GM18873 (cell line): ENCODE results near the gene KSR1.
"Not testable (repeated sequence)": the region's sequence is repeated elsewhere in the genome, so short reads cannot be mapped to it uniquely, and the experiment has no call there.

Source experiments
- ATAC-seq: cut with Tn5 transposase; IDR thresholded peaks from one replicate; pipeline ENCODE4 v1.9.1; 2021; ENCODE audit warnings: mild to moderate bottlenecking, moderate library complexity, moderate number of reproducible peaks; ENCODE audit not compliant: unreplicated experiment, low FRiP score

The KSR1 gene

GRCh38 chr17:27455914-27456680, at the start of gene KSR1:
Gene KSR1 (plus strand): TSS chr17:27456448. CDS start chr17:27456644, 196 bp downstream.
- peak; percentile 59 for ATAC-seq

DNA sequence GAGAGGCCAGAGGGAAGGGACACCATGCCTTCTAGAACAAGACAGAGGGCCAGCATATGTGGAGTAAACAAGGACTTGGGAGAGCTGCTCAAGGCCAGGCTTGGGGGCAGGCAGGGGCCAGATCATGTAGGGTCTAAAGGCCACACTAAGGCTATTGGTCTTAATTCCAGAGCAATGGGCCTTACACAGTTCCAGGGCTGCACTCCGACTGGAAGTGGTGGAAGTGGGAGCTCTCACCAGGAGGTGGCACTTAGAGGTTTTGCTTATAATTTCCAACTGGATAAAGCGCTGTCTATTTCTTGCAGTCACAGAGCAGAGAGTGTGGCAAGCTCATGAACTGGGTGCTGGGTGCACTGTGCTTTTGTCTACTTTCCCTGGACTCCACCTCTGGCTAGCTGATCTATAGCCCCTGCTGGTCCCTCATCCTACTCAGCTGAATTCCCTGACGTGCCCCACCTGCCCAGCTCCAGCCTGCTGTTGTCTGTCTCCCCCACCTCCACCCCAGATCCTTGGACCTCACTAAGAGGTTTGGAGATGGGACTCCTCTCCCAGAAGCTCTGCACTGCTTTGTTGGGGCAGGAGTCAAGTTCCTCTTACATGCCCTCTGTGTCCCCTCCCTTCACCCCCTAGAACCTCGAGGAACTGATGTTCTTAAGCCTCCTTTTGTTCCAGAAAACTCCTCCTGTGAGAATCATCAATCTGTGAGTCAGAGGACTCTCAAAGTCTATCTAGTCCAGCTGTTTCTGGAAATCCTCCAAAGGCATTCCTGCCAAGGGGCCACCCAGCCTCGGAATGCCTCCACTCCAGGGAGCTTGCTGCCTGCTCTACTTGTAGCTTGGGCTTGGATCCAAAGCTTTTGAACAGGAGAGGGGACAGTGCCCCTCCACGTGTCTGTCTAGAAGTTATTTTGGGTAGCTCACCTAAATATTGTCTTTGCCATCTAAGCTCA, 48.1 kb upstream of the KSR1 start:
- no peak for ATAC-seq

GRCh38 chr17:27408891-27409290, 47.4 kb upstream of the KSR1 start:
- ATAC-seq = no peak

DNA sequence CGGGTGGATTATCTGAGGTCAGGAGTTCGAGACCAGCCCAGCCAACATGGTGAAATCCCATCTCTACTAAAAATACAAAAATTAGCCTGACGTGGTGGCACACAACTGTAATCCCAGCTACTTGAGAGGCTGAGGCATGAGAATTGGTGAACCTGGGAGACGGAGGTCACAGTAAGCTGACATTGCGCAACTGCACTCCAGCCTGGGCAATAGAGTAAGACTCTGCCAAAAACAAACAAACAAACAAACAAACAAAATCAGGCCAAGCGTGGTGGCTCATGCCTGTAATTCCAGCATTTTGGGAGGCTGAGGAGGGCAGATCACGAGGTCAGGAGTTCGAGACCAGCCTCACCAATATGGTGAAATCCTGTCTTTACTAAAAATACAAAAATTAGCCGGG, 44.1 kb upstream of the KSR1 start:
- not testable (repeated sequence) for ATAC-seq

DNA sequence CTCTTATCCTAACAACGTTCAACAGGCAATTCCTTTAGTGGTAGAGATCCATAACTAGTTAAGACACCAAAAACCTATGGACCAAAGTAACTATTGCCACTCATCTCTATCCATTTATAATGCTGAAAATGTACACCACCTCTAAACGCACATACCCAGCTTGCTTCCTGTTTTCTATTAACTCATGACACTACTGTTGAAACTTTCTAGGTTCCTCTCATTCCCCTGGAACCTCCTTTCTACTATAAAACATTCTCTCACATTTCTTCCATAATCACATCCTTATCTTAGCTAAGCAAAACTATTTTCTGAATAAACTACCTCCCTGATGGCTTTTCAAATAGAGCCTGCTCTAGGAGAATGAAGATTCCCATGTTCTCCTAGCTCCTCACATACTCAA, 42.9 kb upstream of the KSR1 start:
- ATAC-seq = no peak

GRCh38 chr17:27413792-27414191, 42.5 kb upstream of the KSR1 start:
- no peak for ATAC-seq

DNA sequence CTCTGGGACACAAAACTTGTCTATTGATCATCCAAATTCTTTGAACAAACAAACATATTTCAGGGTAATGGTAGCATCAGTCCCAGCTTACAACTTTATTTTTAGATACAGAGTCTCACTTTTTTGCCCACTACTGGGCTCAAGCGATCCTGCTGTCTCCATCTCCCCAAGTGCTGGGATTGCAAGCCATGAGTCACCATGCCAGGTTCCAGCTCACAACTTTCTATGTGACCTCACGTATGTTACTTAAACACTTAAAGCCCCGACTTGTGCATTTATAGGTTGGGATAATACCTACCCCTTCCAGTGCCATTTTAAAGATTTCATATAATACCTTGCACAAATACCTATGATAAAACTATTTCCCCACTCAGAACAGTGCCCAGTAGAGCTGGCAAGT, 42.0 kb upstream of the KSR1 start:
- ATAC-seq = no peak

DNA sequence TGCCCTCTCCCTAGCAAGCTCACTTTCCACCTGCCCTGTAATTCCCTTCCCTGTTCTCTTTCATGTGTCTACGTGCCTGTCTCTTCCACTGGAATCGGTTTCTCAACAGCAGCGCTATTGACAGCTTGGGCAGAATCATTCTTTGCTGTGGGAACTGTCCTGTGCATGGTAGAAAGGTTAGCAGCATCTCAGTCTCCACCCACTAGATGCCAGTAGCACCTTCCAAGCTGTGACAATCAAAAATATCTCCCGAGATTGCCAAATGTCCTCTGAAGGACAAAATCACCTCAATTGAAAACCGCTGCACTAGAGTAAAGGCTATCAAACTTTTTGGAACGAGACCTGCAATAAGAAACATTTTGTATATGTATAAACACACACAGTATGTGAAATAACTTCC, 41.6 kb upstream of the KSR1 start:
- no peak for ATAC-seq

DNA sequence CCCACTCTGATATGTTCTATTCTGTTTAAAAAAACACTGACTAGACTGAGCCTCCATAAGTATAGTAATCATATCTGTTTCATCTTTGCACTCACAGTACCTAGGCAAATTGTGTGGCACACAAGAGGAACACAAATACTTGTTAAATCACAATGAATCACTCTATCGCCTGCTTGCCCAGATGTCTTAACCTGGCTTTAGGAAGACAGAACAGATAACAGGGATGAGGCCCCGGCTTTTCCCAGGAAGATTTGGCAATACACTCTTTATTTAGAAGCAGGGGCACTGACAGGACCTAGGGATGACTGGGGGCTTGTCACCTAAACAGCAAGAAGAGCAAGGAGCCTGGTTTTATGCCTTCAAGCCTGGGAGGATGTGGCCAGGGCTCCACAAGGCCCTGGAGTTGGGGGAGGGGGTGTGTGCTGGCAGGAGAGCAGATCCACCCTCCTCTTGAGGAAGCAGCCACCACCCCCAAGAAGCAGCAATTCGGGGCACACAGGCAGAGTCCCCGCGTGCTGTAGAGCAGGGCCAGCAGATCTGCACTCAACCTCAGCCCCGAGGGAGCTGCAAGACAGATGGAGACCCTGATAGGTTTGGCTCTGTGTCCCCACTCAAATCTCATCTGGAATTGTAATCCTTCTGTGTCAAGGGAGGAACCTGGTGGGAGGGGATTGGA, 41.0 kb upstream of the KSR1 start:
- ATAC-seq = no peak

- ATAC-seq = no peak
These were observed 38.5 kb upstream of the KSR1 start for GRCh38 chr17:27417596-27418365.

- ATAC-seq = no peak
These were observed 38.0 kb upstream of the KSR1 start for GRCh38 chr17:27418366-27418615.

GRCh38 chr17:27419156-27419555, 37.1 kb upstream of the KSR1 start:
- ATAC-seq = no peak

DNA sequence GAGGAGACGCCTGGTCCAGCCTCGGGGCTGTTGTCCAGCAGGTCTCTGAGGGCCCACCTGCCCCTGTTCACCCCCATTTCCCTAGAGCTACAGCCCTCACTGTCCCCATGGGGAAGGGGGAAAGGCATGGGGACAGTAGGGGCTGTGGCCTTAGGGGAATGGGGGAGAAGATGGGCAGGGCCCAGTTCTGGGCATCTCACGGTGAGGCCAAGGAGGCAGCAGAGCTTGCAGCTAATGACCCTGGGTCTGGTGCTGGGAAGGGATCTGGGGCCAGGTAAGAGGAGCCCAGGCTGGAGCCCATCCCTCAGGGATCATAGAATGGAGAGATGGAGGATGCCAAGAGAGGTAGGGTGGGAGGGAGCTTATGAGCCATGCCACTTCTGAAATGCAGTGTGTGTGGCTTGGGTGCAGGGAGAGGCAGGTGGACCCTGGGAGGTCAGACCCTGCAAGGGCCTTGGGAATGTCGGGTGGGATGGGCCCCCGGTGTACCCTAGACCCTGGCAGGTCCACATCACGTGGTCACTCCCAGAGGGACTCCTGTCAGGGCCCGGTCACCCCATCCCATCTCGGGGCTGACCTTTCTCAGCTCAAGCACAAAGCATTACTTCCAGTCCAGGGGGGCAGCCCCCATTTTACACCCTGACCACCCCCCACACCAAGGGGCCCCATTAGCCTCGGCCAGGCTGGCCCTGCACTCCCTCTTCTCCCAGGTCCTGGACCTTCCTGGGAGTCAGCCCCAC, 35.9 kb upstream of the KSR1 start:
- no peak for ATAC-seq

DNA sequence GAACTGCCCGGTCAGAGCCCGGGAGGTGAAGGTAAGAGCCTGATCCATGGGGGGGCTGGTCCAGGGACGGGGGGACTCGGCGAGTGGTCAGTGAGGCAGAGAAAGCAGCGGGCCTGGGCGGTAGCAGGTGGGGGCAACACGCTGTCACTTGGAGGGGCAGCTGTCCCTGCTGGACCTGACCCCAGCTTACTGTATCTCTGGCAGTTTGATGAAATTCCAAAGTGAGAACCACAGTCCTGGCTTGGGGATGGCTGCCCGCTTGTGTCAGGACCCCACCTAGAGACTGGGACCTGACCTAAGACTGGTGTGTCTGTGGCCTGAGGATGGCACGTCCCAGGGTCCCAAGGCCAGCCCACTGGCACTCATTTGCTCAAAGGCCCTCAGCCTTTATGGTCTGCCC, 35.1 kb upstream of the KSR1 start:
- no peak for ATAC-seq

GRCh38 chr17:27421626-27422025, 34.6 kb upstream of the KSR1 start:
- ATAC-seq = not testable (repeated sequence)

DNA sequence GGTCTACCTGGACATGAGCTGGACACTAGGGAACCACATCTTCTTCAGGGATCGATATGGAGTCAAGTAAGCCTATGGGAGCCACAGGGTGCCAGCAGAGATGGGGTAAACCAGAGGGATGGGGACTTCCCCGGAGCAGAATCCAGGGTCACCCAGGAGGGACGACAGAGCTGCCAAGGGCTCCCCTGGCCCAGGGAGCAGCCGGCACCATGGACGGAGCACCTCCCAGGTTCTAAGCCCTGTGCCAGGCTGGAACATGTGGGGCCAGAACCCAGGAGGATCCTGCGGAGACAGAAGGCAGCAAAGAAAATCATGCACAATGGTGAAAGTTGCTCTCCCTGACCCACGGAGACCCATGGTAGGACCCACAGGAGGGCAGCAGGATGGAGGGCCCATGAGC, 33.6 kb upstream of the KSR1 start:
- ATAC-seq = no peak

DNA sequence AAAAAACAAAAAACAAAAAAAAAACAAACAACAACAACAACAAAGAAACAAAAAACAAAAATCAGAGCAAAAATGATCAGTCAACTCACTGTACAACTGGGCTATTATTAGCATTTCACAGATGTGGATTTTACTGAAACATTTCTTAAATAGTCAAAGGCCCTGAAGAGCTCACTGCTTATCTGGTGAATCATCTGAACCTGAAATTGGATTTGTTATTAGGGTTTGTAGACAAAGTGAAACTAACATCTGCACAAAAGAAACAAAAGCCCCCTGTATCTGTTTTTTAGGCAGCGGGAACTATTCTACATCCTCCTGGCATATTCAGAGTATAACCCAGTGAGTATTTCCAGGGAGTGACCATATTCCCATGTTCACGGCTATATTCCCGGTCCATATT, 32.6 kb upstream of the KSR1 start:
- ATAC-seq = no peak

GRCh38 chr17:27424516-27424915, 31.7 kb upstream of the KSR1 start:
- no peak for ATAC-seq

DNA sequence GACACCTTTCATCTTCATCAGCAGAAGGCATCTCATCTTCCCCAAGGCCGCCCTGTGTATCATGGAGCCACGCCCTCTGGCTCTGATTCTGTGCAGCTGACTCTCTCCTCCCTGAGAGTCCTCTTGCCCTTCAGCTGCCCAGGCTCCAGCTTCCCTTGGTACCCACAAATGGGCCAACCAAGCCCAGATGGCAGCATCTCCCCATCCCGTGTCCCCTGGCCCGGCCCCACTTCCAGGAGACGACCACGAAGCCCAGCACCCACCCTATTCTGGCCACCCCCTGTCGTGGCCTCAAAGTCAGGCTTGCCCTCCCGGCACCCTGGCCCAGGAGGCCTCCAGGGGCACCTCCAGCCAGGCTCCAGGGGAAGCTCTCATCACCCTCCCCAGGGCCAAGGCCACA, 31.3 kb upstream of the KSR1 start:
- ATAC-seq = no peak

- ATAC-seq = not testable (repeated sequence)
These were observed 30.7 kb upstream of the KSR1 start for GRCh38 chr17:27425571-27425970.
